Endothelial cell of umbilical vein (primary cell): ENCODE data around the gene LCOR.

Experiments
- CTCF ChIP-seq, 2 donors: IDR thresholded peaks; 1 replicate in 1 of 2; 2 replicates in 1 of 2; pipeline ENCODE4 v1.5.1; 2011; ENCODE audit warnings: low read length in 2 of 2, mild to moderate bottlenecking in 2 of 2, moderate library complexity in 2 of 2, control low read depth in 1 of 2, inconsistent platforms in 1 of 2, low read depth in 1 of 2; ENCODE audit not compliant: insufficient read depth in 1 of 2; ENCODE audit errors: extremely low read depth in 1 of 2
- EZH2 ChIP-seq: IDR thresholded peaks from 2 replicates; pipeline ENCODE4 v1.6.1; 2012; ENCODE audit warnings: borderline replicate concordance, low read depth, mild to moderate bottlenecking, moderate library complexity, low read length, inconsistent platforms; ENCODE audit not compliant: severe bottlenecking
- JUN ChIP-seq: IDR thresholded peaks from 2 replicates; pipeline ENCODE4 v1.6.1; 2011; ENCODE audit warnings: borderline replicate concordance, low read depth; ENCODE audit not compliant: insufficient read length, insufficient read depth
- MYC ChIP-seq: IDR thresholded peaks from one replicate; pipeline ENCODE4 v1.6.1; 2011; ENCODE audit warnings: mild to moderate bottlenecking, low read depth, low read length
- POLR2A ChIP-seq: IDR thresholded peaks from 2 replicates; pipeline ENCODE4 v1.6.1; 2012; ENCODE audit warnings: low read depth, mild to moderate bottlenecking, control low read depth, low read length
- POLR2AphosphoS5 ChIP-seq: IDR thresholded peaks from 2 replicates; pipeline ENCODE4 v1.6.1; 2012; ENCODE audit warnings: low read depth, mild to moderate bottlenecking, control low read depth, low read length, moderate library complexity; ENCODE audit not compliant: insufficient read depth
- TF ChIP-seq, protein P1 (sequence below): IDR thresholded peaks from 2 replicates; pipeline ENCODE4 v1.6.1; 2011; ENCODE audit not compliant: insufficient read depth, insufficient read length

DNA sequence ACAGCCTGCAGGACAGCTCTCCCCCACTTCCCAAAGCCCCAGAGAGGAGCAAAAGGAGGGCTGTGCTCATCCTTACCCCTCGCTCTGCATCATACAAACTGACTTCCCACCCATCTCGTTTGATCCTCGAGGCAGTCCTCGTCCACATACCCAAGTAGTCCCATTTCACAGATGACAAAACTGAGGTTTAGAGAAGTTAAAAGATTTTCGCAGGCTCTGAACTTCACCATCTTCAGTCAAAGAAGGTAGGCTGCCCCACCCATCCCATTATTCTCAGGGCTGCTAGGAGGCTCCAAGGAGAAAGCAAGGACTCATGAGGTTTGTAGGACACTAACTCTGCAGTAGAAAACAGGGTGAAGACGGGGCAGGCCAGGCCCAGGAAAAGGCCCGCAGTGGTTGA, 206.6 kb downstream of the LCOR start:
- TF ChIP-seq CTCF (IDR thresholded peaks at IDR 0.05; ENCODE audit: extremely low read depth in 1 of 2, insufficient read depth in 1 of 2, low read depth in 1 of 2, low read length in 2 of 2) (no peak), JUN (no peak), EZH2 (no peak), MYC (no peak), POLR2A (no peak), POLR2AphosphoS5 (no peak)
- TF ChIP-seq, protein P1, sequence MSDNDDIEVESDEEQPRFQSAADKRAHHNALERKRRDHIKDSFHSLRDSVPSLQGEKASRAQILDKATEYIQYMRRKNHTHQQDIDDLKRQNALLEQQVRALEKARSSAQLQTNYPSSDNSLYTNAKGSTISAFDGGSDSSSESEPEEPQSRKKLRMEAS: no peak
